Body of pancreas (tissue), 4 donors: ENCODE results near the gene FGF2. TPM values are rescaled to one million over a fixed set of nuclear protein-coding genes. Genes with fewer than 3 reads are reported as not detected.
"Not testable (repeated sequence)": the region's sequence is repeated elsewhere in the genome, so short reads cannot be mapped to it uniquely, and the experiment has no call there.

Source experiments
- ATAC-seq: fragments of 150-250 bp; one replicate; pipeline ENCODE4 v1.9.1; 2016
- DNase-seq, 4 donors: peaks; one replicate each; pipeline ENCODE4 v3.0.0-alpha.2; 2019
- H3K27ac ChIP-seq, 4 donors: fragments of 200-600 bp; sonication (generic); 1 replicate in 3 of 4; 2 replicates in 1 of 4; pipeline versions ENCODE4 v1.5.1 to v1.6.1; 2016 to 2019; ENCODE audit warnings: mild to moderate bottlenecking in 1 of 4, mixed read lengths in 1 of 4, moderate library complexity in 1 of 4
- H3K27me3 ChIP-seq, 2 donors: fragments of 200-600 bp; sonication (generic); one replicate each; pipeline ENCODE4 v1.6.0; 2016; ENCODE audit warnings: mild to moderate bottlenecking in 1 of 2
- H3K36me3 ChIP-seq, 2 donors: fragments of 200-600 bp; sonication (generic); replicated peaks in 1 of 2; 2 replicates each; pipeline ENCODE4 v1.5.1; 2016; ENCODE audit warnings: low read depth in 2 of 2; ENCODE audit not compliant: insufficient read depth in 1 of 2
- H3K4me1 ChIP-seq: fragments of 200-600 bp; sonication (generic); one replicate; pipeline ENCODE4 v1.6.0; 2016
- H3K4me3 ChIP-seq, 2 donors: fragments of 200-600 bp; sonication (generic); 1 replicate in 1 of 2; 2 replicates in 1 of 2; pipeline ENCODE4 v1.5.1; 2016 to 2019
- H3K9me3 ChIP-seq, 3 donors: fragments of 200-600 bp; sonication (generic); 1 replicate in 2 of 3; 2 replicates in 1 of 3; pipeline ENCODE4 v1.5.1; 2016
- POLR2A ChIP-seq, 3 donors: fragments of 450-650 bp; IDR thresholded peaks; one replicate each; pipeline ENCODE4 v1.6.1; 2016; ENCODE audit warnings: antibody characterized with exemption in 3 of 3, mild to moderate bottlenecking in 2 of 3
- WGBS, 2 donors: methylation state at CpG; one replicate each; pipeline ENCODE4 v1.1.5; 2017; 5-methylcytosine and 5-hydroxymethylcytosine counted together
- intact Hi-C: fragments of 100-400 bp; cut with DNase I; formaldehyde crosslinking; loops from one replicate; pipeline ENCODE4 v1.15.1; 2023
- total RNA-seq, 2 donors: library from RNA; depleted of rRNA; stranded (reverse); fragments of >200 nt; gene quantifications; one replicate each; pipeline ENCODE4 v1.1.0, GENCODE V29; 2016
- TF ChIP-seq, protein P1 (sequence below), 7 experiments: fragments of 450-650 bp in 4 of 7; fragments of 200-600 bp in 3 of 7; sonication (generic) in 3 of 7; IDR thresholded peaks; one replicate each; pipeline ENCODE4 v1.5.1; 2016 to 2019; ENCODE audit warnings: antibody characterized with exemption in 7 of 7

The FGF2 gene
- total RNA-seq, 2 donors from 2014 or later: 1.8 to 2.3 TPM

DNA sequence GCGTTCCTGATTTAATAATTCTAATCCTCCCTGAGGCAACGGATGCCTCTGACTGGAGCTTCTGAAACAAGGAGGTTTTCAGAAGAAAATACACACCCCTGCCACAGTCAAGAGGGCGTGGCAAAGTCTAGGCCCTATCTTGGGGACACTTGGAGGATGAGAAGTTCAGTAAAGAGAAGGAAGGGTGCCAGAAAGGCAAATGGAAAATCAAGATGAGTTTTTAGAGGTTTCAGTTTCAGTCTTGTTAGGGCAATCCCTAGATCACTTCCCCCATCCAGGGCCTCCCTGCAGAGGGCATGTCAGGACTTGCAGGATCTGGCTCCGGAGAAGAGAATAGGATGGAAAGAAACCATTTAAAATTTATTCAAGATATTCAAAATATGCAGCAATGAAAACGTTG lies 28.5 kb upstream of the FGF2 start:
- H3K27ac ChIP-seq: no peak overlapping the region
- intact Hi-C loops: no loop called here
- no peaks in the 10 kb centered on the region for H3K27me3 ChIP-seq
- 50% methylated on average over 5 of the region's 5 CpGs for WGBS, 2 donors
- H3K4me3 ChIP-seq: no peak overlapping the region
- H3K36me3 ChIP-seq: no peaks in the 10 kb centered on the region
- ATAC-seq: peak; percentile 52
- no peaks in the 10 kb centered on the region for H3K9me3 ChIP-seq
- no peak for TF ChIP-seq POLR2A (IDR thresholded peaks at IDR 0.05)
- TF ChIP-seq, protein P1, sequence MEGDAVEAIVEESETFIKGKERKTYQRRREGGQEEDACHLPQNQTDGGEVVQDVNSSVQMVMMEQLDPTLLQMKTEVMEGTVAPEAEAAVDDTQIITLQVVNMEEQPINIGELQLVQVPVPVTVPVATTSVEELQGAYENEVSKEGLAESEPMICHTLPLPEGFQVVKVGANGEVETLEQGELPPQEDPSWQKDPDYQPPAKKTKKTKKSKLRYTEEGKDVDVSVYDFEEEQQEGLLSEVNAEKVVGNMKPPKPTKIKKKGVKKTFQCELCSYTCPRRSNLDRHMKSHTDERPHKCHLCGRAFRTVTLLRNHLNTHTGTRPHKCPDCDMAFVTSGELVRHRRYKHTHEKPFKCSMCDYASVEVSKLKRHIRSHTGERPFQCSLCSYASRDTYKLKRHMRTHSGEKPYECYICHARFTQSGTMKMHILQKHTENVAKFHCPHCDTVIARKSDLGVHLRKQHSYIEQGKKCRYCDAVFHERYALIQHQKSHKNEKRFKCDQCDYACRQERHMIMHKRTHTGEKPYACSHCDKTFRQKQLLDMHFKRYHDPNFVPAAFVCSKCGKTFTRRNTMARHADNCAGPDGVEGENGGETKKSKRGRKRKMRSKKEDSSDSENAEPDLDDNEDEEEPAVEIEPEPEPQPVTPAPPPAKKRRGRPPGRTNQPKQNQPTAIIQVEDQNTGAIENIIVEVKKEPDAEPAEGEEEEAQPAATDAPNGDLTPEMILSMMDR (IDR thresholded peaks at IDR 0.05): no peak
- peak in 1 of 4 donors; percentile 1 for DNase-seq
- H3K4me1 ChIP-seq: no peaks in the 10 kb centered on the region

DNA sequence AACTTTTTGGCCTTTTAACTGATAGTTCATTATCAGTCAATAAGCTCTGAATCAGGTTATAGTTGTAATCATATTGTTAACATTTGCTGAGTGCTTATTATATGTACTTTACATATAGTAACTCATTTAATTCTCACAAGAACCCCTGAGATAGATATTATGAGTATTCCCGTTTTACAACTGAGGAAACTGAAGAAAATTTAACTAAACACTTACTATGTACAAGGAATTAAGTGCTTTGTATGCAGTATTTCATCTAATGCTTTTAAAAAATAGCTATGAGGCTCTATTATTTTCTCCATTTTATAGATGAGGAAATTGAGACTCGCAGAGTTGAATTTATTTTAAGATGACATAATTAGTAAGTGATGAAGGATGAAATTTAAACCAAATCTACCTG lies 27.7 kb upstream of the FGF2 start:
- Histone ChIP-seq H3K4me3 (no peak overlapping the region), H3K36me3 (no peaks in the 10 kb centered on the region), H3K9me3 (no peaks in the 10 kb centered on the region), H3K27ac (no peak overlapping the region), H3K27me3 (no peaks in the 10 kb centered on the region), H3K4me1 (no peaks in the 10 kb centered on the region)
- DNase-seq (no peak), ATAC-seq (no peak)
- intact Hi-C loops: no loop called here
- 64 to 65% methylated on average over 2 of the region's 2 CpGs for WGBS, 2 donors
- TF ChIP-seq, protein P1 (IDR thresholded peaks at IDR 0.05): no peak
- TF ChIP-seq POLR2A (IDR thresholded peaks at IDR 0.05): no peak

DNA sequence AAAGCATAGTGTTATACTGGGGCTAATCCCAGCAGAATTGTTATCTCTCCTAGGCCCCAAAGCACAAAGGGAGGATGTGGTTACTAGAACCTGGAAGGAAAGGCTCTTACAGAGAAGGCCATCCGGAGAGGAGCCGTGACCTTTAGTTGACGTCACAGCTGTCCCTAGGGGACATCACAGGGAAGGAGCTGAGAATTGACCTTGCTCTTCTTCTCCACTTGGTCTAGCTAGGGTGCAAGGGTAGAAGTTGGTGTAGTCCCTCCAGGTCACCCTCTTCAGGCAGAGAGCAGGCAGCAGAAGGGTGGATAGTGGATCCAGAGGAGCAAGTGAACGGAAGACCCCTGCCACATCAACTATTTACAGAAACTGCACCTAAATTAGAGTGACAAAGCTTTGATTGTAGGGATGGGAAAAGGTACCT lies 22.8 kb upstream of the FGF2 start:
- no peaks in the 10 kb centered on the region for H3K36me3 ChIP-seq
- intact Hi-C loops: no loop called here
- TF ChIP-seq, protein P1 (IDR thresholded peaks at IDR 0.05): no peak
- no peak for TF ChIP-seq POLR2A (IDR thresholded peaks at IDR 0.05)
- DNase-seq: no peak
- no peak overlapping the region for H3K27ac ChIP-seq
- no peaks in the 10 kb centered on the region for H3K4me1 ChIP-seq
- 51 to 54% methylated on average over 4 of the region's 4 CpGs for WGBS, 2 donors
- H3K4me3 ChIP-seq: no peak overlapping the region
- H3K27me3 ChIP-seq: no peaks in the 10 kb centered on the region
- H3K9me3 ChIP-seq: no peaks in the 10 kb centered on the region
- ATAC-seq: no peak

DNA sequence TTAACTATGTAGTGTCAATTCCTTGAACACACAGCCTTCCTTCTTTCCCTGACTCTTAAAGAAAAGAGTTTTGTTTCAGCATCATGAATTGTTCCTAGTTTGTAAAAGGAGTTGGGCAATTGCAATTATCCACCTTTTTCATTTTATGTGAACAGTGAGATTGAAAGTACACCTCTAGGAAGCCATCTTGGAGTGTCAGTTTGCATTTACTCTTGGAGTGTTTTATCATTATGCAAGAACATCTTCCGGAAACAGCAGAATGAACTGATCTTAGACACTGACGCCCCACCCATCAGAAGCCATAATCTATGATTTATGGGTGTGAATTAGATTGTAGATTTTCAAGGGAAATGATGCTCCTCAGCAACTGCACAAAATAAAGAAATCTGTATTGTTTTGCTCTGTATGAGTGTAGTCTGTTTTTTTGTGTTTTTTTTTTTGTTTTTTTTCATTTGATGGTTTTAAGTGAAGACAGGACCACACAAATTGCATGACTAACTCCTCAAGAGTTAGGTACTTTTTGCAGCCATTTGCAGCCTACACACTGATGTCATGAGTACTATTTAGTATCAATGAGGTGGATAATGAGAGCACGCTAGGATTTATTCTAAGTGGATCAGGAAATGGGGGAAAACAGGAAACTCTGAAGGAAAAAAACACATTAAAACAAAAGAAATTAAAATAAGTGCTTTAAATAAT lies 19.5 kb upstream of the FGF2 start:
- Histone ChIP-seq H3K27ac (no peak overlapping the region), H3K4me3 (no peak overlapping the region), H3K9me3 (no peaks in the 10 kb centered on the region), H3K36me3 (no peaks in the 10 kb centered on the region), H3K4me1 (no peaks in the 10 kb centered on the region), H3K27me3 (no peaks in the 10 kb centered on the region)
- TF ChIP-seq POLR2A (IDR thresholded peaks at IDR 0.05): no peak
- TF ChIP-seq, protein P1 (IDR thresholded peaks at IDR 0.05): no peak
- no peak for DNase-seq
- intact Hi-C loops: no loop called here
- ATAC-seq: no peak
- WGBS, 2 donors: 71 to 73% methylated on average over 3 of the region's 3 CpGs

DNA sequence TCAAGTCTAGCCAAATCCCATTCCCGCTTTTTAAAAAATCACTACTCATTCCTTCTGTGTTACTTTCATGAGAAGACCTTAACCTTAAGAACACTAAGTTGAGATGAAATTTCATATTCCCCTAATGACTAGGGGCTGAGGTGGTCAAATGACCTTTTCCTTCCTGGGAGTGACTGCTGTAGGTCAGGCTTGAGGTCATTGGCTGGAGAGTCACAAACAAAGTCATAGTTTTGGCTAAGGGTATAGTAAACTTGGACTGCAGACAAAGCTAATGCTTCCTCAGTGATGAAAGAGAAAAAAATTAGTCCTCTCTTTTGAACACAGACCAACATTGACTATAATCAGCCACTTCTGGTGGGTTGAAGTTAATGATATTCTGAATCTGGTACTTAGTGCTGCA lies 16.0 kb upstream of the FGF2 start:
- H3K27me3 ChIP-seq: no peaks in the 10 kb centered on the region
- H3K4me3 ChIP-seq: no peak overlapping the region
- intact Hi-C loops: no loop called here
- ATAC-seq (no peak), DNase-seq (no peak)
- no peaks in the 10 kb centered on the region for H3K4me1 ChIP-seq
- no peaks in the 10 kb centered on the region for H3K36me3 ChIP-seq
- no peak for TF ChIP-seq POLR2A (IDR thresholded peaks at IDR 0.05)
- TF ChIP-seq, protein P1 (IDR thresholded peaks at IDR 0.05): no peak
- WGBS, 2 donors: 87 to 92% methylated on average over 1 of the region's 1 CpG
- no peak overlapping the region for H3K27ac ChIP-seq
- no peaks in the 10 kb centered on the region for H3K9me3 ChIP-seq

DNA sequence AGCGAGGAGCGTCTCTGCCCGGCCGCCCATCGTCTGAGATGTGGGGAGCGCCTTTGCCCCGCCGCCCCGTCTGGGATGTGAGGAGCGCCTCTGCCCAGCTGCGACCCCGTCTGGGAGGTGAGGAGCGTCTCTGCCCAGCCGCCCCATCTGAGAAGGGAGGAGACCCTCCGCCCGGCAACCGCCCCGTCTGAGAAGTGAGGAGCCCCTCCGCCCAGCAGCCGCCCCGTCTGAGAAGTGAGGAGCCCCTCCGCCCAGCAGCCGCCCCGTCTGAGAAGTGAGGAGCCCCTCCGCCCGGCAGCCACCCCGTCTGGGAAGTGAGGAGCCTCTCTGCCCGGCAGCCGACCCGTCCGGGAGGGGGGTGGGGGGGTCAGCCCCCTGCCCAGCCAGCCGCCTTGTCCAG lies 14.8 kb upstream of the FGF2 start:
- ATAC-seq, H3K4me3 ChIP-seq, H3K36me3 ChIP-seq, H3K4me1 ChIP-seq, intact Hi-C loops, H3K9me3 ChIP-seq, DNase-seq, H3K27me3 ChIP-seq, H3K27ac ChIP-seq: not testable (repeated sequence)
- 94% methylated on average over 11 of the region's 32 CpGs; no CpG with 5 or more reads in 1 of the 2 donors for WGBS, 2 donors

DNA sequence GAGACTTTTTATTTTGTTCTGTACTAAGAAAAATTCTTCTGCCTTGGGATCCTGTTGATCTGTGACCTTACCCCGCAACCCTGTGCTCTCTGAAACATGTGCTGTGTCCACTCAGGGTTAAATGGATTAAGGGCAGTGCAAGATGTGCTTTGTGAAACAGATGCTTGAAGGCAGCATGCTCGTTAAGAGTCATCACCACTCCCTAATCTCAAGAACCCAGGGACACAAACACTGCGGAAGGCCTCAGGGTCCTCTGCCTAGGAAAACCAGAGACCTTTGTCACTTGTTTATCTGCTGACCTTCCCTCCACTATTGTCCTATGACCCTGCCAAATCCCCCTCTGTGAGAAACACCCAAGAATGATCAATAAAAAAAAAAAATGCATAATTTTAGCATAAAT lies 13.8 kb upstream of the FGF2 start:
- 62 to 79% methylated on average over 3 of the region's 3 CpGs for WGBS, 2 donors
- intact Hi-C loops: not testable (repeated sequence)

More for the DNA sequence above, 13.8 kb upstream of the FGF2 start:
- not testable (repeated sequence) for DNase-seq, H3K27ac ChIP-seq, H3K4me3 ChIP-seq, H3K27me3 ChIP-seq, H3K4me1 ChIP-seq, H3K36me3 ChIP-seq, H3K9me3 ChIP-seq, ATAC-seq
